Body of pancreas (tissue), 4 donors: ENCODE measurements around the gene MAGI1.

ENCODE experiments used
- CTCF ChIP-seq, 7 experiments: fragments of 450-650 bp in 4 of 7; fragments of 200-600 bp in 3 of 7; sonication (generic) in 3 of 7; IDR thresholded peaks; one replicate each; pipeline ENCODE4 v1.5.1; 2016 to 2019; ENCODE audit warnings: antibody characterized with exemption in 7 of 7
- POLR2A ChIP-seq, 3 donors: fragments of 450-650 bp; IDR thresholded peaks; one replicate each; pipeline ENCODE4 v1.6.1; 2016; ENCODE audit warnings: antibody characterized with exemption in 3 of 3, mild to moderate bottlenecking in 2 of 3

- TF ChIP-seq CTCF (IDR thresholded peaks at IDR 0.05) = no peak
- TF ChIP-seq POLR2A (IDR thresholded peaks at IDR 0.05) = no peak
These were observed 118.9 kb downstream of the MAGI1 start for GRCh38 chr3:65919826-65920225.
